Hypothalamus (tissue), 51 donors: ENCODE results near the gene CPTP.

Experiments used
- DNase-seq, 51 donors: peaks; one replicate each; lab custom pipeline; 2025; lab: John Stamatoyannopoulos, UW

The CPTP gene

DNA sequence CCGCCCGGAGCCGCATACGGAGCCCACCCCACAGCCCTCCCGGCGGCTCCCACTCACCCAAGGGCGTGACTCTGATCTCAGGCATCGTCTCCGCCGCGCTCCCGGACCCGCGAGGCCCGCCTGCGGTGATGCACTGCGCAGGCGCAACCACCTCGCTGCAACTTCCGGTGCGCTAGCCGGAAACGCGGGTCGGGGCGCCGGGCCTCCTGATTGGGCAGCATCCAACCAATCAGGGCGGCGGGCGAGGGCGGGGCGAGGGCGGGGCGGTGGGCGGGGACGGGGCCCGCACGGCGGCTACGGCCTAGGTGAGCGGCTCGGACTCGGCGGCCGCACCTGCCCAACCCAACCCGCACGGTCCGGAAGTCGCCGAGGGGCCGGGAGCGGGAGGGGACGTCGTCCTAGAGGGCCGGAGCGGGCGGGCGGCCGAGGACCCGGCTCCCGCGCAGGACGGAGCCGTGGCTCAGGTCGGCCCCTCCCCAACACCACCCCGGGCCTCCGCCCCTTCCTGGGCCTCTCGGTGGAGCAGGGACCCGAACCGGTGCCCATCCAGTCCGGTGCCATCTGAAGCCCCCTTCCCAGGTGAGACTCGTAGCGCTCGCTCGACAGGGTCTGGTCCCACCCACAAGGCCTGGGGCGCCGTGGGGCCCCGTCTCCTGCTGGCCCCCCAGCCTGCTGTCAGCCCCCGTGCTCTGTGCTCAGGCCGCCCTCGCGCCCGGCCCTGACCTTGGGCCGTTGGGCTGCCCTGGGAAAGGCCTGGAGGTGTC, at the start of gene CPTP, which contains the start of gene INTS11:
TSS of gene CPTP (plus strand) at position 279 of the 764 bp plus-strand sequence. CDS start 2,109 bp downstream, outside the sequence.
TSS of gene INTS11 (minus strand) at position 137 of the 764 bp plus-strand sequence. CDS start at position 85, 52 bp downstream.
- DNase-seq: peak; percentile 50 to 96 (median 86)

DNA sequence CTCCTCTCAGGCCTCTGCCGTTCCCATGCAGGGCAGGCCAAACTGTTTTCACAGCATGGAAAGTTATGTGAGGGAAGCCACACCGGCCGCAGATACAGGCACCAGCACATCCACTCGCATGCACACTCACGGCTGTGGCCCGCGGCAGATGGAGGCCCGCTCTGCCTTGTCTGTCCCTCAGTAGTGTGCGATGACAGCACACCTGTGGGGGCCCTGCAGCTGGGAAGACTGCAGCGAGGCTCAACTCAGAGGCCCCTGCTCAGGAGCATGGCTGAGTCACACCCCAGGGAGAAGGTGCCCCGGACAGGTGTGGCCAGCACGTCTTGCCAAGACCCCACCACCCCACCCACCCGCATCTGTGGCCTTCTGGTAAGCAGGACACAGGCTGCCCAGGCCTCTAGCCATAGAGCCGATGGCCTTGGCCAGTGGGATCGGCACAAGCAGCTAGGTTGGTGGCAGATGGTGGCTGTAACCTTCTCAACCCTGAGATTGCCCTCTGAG, 49.6 kb upstream of the CPTP start:
- no peak for DNase-seq

DNA sequence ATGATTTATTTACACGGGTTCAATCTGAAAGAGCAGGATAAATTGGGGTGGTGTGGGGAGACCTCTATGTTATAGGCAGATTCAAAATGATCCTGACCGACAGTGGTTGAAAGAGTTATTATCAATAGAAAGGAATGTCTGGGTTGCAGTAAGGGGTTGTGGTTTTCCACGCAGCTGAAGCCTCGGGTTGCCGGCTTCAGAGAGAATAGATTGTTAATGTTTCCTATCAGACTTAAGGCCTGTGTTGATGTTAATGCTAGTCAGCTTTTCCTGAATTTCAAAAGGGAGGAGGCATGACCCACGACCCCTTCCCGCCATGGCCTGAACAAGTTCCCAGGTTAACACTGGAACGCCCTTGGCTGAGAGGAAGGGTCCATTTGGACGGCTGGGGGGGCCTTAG, 48.8 kb upstream of the CPTP start:
- DNase-seq: no peak

DNA sequence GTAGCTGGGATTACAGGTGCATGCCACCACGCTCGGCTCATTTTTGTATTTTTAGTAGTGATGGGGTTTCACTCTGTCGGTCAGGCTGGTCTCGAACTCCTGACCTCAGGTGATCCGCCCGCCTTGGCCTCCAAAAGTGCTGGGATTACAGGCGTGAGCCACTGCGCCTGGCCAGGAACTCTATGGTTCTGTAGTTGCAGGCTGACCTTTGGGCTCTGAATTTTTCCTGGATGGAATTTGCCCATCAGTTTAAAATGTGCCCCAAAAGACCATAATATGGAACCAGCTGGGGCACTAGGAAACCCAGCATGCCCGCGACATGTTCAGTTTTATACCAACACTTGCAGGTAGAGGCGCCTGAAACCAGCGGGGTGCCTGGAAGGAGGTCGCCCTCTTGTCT, 46.0 kb upstream of the CPTP start:
- no peak for DNase-seq

DNA sequence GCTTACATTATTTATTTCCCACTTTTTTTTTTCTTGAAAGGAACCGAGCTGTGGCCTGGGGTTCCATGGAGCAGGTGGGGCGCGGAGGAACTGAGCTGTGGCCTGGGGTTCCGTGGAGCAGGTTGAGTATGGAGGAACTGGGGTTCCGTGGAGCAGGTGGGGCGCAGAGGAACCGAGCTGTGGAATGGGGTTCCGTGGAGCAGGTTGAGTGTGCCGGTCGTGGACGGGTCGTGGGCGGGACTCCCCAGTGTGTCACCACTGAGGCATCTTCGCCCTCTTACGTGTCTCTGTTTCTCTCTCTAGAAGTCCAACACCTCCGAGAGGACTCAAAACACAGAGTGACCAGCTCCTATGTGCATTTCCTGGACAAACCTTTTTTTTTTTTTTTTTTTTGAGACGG, 45.6 kb upstream of the CPTP start:
- no peak for DNase-seq

DNA sequence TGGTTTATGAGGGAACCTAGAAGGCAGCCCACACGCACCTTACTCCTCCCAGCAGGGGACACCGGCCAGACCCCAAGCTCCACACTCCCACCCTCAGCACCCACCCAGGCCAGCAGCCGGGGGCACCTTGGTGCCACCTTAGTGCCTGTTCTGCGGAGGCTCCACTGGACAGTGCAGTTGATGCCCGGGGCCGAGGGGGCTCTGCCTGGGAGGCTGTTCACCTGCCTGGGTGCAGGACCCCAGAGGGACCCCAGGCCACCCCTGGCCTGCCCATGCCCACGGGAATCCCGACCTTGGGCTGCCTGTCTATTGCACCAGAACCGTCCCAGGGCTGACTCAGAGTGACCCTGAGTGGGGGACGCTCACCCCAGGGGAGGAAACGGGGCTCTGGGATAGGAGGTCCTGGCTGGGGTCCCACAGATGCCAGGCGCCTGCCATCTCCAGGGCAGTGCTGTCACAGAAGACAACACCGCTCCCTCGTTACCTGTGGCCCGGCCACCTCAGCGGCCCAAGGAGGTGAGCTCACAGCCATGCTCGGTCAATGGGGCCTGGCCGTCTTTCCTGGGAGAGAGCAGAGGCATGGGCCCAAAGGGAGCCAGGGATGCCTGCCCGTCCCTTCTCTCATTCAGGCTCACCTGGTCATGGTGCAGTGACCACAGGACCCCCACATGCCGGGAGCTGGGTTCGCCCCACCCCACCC, 43.7 kb upstream of the CPTP start:
- no peak for DNase-seq

DNA sequence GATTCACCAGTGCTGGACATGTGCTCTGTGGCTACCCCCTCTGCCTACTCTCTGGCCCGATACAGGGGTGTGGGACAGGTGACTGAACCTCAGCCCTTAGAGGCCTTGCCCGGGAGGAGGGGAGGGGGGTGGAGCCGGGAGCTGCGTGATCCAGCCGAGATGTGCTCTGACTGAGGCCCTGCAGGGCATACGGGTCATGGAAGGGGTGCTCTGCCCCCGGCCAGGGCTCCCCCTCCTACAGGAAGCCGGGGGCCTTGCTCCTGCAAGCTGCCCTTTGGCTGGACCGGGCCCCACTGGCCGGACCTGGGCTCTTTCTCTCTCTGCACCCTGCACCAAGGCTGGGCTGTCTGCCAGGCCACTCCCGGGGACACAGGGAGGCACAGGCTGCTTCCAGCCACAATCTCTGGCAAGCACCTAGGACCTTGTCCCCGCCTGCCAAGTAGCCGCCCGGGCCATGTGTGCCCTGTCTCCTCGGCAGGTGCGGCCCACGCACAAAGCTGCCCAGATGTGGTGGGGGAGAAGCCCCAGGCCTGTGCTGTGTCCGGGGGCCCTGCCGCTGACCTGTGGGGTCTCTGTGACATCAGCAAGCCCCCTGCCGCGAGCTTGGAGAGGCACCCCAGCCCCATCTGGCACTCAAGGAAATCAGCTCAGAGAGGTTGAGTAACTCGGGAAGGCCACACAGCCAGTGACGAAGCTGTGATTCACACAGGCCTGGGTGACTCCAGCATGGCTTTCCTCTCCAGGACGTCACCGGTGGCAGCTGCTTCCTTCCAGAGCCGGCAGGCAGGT, 42.9 kb upstream of the CPTP start:
- DNase-seq: no peak

DNA sequence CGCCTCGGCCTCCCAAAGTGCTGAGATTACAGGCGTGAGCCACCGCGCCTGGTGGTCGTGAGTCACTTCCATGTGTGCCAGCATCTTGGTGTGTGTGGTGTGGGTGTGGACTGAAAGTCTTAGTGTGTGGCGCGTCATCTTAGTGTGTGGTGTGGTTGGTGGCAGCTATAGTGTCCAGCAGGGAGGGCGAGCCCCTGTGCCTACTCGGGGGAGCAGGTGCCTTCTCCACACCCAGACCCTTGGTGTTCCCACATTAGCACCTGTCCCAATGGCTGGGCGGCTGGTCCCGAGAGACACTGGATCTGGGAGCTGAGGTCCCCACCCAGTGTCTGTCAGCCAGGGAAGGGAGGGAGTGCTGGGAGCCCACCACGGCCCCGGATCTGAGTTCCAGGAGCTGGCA, 41.6 kb upstream of the CPTP start:
- DNase-seq: no peak

DNA sequence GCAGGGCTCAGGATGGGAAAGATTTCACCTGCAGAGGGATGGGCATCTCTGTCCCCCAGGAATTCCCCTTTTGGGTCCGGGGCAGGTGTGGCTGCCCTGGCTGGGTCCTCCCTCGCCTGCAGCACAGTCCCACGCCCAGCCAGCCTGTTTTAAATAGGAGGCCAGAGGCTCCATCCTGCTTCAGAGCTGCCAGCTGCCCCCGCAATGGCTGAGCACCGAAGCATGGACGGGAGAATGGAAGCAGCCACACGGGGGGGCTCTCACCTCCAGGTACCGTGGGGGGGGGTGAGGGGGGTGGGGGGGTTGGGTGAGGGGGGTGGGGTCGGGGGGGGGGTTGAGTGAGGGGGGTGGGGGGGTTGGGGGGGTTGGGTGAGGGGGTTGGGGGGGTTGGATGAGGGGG, 40.8 kb upstream of the CPTP start:
- no peak for DNase-seq

DNA sequence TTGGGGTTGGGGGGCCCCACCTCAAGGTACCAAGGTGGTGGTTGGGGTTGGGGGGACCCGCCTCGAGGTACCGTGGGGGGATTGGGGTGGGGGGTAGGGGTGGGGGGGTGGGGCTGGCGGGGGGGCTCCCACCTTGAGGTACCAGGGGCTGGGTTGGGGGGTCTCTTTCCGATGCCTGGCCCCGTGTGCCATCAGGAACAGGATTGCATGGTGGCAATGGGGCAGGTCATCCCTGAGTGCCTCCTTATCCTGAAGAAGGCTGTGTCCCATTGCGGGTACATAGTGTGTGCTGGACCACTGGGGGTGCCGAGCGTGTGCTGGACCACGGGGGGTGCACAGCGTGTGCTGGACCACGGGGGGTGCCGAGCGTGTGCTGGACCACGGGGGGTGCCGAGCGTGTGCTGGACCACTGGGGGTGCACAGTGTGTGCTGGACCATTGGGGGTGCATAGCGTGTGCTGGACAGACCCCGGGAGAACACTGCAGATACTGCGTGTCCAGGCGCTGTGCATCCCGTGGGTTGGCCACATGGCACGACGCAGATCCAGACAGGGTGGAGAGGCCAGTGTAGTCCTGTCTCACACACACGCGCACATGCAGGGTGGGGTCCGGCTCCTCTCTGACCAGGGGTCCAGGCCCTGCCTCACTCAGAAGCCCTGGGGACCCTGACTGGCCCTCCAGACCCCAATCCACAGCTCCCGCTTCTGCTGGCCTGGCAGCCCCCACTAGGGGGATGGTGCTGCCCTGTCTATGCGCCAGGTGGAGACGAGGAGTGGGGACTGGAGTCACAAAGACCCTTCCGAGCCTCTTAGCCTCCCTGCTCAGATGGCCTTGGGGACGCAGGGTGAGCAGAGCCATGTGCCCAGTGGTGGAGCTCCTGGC, 40.1 kb upstream of the CPTP start:
- DNase-seq: no peak

DNA sequence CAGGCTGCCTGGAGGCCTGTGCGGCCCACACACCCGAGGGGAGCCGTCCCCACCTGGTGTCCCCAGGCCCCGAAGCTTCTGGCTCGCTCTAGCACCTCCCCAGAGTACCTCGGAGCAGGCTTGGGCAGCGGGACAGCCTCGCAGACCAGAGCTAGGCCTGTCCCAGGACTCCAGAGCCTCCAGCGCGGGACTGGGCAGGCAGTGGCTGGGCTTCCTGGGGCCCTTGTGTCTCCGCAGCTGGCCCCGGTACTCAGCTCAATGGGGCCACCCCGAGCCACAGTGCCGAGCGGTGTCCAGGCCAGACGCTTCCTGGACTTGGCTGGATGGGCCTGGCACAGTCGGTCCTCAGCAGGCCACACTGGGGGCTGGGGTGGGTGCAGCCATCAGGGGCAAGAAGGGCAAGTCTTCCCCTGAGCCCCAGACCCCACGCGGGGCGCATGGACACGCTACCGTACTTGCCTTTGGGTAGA, 39.5 kb upstream of the CPTP start:
- DNase-seq: no peak

DNA sequence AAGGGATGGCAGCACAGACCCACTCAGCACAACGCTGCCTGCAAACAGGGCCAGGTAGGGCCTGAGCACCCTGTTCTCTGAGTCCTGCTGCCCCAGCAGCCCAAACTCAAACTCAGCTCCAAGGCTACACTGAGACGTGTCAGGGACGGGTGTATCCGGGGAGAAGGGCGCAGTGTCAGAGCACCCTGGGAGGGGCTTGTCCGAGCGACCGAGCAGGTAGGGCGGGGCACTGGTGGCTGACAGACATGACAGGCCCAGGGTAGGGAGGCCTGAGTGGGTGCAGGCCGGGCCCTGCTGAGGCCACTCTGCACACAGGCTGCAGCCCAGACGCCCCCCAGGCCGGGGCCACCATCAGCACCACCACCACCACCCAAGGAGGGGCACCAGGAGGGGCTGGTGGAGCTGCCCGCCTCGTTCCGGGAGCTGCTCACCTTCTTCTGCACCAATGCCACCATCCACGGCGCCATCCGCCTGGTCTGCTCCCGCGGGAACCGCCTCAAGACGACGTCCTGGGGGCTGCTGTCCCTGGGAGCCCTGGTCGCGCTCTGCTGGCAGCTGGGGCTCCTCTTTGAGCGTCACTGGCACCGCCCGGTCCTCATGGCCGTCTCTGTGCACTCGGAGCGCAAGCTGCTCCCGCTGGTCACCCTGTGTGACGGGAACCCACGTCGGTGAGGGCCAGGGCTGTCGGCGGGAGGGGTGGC, 38.8 kb upstream of the CPTP start:
- no peak for DNase-seq

DNA sequence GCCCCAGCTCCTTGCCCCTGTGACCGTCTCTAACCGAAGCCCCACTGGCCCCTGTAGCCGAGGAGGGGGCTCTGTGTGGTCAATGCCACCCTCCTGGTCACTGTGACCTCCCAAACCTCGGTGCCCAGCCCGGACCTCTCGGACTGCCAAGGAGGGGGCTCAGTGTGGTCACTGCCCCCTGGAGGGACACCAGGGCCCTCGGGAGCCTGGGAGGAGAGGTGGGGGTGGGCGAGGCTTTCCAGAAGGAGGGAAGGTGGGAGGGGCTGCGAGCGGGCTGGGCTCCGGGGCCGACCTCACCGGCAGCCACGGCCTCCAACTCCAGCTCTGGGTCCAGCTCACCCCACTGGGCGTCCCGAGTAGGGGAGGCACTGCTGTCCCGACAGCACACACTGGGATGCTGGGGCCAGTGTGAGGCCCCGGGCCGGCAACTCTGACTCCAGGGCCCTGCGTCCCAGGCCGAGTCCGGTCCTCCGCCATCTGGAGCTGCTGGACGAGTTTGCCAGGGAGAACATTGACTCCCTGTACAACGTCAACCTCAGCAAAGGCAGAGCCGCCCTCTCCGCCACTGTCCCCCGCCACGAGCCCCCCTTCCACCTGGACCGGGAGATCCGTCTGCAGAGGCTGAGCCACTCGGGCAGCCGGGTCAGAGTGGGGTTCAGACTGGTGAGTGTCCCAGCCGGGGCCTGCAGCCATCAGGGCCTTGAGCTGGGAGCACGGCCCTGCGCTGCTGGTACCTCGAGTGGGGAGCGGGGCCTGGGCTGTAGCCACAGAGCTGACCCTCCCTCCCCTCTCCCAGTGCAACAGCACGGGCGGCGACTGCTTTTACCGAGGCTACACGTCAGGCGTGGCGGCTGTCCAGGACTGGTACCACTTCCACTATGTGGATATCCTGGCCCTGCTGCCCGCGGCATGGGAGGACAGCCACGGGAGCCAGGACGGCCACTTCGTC, 38.0 kb upstream of the CPTP start:
- no peak for DNase-seq

DNA sequence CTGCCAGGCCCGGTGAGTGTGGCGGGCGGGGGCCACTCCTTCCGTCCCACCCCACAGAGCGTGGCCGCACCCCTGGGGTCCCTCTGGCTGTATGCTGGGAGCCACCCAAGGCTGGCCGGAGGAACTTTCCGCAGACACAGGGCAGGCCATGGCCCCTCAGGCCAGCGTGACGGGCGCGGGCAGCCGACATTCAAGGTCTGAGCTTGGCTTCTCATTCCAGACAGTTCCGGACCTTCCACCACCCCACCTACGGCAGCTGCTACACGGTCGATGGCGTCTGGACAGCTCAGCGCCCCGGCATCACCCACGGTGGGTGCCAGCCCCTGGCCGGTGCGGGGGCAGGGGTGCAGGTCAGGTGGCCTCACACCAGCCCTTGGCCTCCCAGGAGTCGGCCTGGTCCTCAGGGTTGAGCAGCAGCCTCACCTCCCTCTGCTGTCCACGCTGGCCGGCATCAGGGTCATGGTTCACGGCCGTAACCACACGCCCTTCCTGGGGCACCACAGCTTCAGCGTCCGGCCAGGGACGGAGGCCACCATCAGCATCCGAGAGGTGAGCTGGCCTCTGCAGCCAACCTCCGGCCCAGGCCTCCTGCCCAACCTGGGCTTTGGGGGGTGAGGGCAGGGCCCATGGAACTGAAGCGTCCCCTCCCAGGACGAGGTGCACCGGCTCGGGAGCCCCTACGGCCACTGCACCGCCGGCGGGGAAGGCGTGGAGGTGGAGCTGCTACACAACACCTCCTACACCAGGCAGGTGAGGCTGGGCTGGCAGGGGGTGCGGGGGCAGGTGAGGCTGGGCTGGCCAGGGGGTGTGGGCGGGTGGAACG, 37.1 kb upstream of the CPTP start:
- no peak for DNase-seq

DNA sequence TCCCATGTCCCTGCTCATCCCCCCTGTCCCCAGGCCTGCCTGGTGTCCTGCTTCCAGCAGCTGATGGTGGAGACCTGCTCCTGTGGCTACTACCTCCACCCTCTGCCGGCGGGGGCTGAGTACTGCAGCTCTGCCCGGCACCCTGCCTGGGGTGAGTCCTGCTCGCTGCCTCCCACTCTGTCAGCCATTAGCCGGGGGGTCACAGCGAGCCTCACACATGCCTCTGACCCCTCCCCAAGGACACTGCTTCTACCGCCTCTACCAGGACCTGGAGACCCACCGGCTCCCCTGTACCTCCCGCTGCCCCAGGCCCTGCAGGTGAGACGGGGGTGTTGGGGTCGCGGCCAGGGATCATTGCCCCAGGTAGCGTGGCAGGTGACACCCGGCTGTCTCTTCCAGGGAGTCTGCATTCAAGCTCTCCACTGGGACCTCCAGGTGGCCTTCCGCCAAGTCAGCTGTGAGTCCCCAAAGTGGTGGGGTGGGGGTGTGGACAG, 34.3 kb upstream of the CPTP start:
- DNase-seq: peak in 6 of 51 donors; percentile 20 to 56 (median 32)

DNA sequence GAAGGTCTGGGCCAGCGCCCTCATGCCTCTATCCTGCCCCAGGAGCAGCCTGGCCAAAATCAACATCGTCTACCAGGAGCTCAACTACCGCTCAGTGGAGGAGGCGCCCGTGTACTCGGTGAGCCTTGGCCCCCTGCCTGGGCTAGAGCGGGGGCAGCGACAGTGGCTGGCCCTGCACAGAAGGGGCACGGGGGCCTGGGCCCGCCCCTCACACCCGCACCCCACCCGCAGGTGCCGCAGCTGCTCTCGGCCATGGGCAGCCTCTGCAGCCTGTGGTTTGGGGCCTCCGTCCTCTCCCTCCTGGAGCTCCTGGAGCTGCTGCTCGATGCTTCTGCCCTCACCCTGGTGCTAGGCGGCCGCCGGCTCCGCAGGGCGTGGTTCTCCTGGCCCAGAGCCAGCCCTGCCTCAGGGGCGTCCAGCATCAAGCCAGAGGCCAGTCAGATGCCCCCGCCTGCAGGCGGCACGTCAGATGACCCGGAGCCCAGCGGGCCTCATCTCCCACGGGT, 33.5 kb upstream of the CPTP start:
- peak in 3 of 51 donors; percentile 23 to 31 (median 26) for DNase-seq
